Measurements from ENCODE around the gene UCKL1.

The UCKL1 gene

GRCh38 chr20:63924241-63924640, 32.0 kb downstream of the UCKL1 start:
- no peaks in the 10 kb centered on the region for H3K36me3 ChIP-seq (ENCODE audit: low read length)
- no peak overlapping the region for H3K9ac ChIP-seq (ENCODE audit: low read length)
- H3K9me2 ChIP-seq (replicated peaks; ENCODE audit: insufficient read depth, low read length), result no peaks in the 10 kb centered on the region
- H2AFZ ChIP-seq (ENCODE audit: low read depth, low read length, severe bottlenecking), result no peak overlapping the region
- H3K79me2 ChIP-seq (ENCODE audit: insufficient read depth, low read length), result peaks cover 37% of the 10 kb centered on the region; the same call in 1 of the 2 replicates
- no peaks in the 10 kb centered on the region for H3K9me3 ChIP-seq (ENCODE audit: insufficient read depth, low read length)
- H3K4me3 ChIP-seq (ENCODE audit: insufficient read depth, low read length, poor library complexity, severe bottlenecking), result no peak overlapping the region
- no peaks in the 10 kb centered on the region for H3F3A ChIP-seq (ENCODE audit: insufficient read depth)
- H3K27ac ChIP-seq (ENCODE audit: low read depth, low read length), result no peak overlapping the region
- H3K27me3 ChIP-seq (ENCODE audit: low read length), result no peaks in the 10 kb centered on the region
- H3K4me2 ChIP-seq (ENCODE audit: low read depth, low read length, poor library complexity, severe bottlenecking), result no peak overlapping the region
- no peaks in the 10 kb centered on the region for H4K20me1 ChIP-seq (ENCODE audit: low read depth, low read length)
- TF ChIP-seq EZH2phosphoT487 (conservative IDR thresholded peaks at IDR 0.05; ENCODE audit: low read length) (no peak), CTCF (IDR thresholded peaks at IDR 0.05; ENCODE audit: insufficient read depth, low read length, poor library complexity, severe bottlenecking) (no peak)

DNA sequence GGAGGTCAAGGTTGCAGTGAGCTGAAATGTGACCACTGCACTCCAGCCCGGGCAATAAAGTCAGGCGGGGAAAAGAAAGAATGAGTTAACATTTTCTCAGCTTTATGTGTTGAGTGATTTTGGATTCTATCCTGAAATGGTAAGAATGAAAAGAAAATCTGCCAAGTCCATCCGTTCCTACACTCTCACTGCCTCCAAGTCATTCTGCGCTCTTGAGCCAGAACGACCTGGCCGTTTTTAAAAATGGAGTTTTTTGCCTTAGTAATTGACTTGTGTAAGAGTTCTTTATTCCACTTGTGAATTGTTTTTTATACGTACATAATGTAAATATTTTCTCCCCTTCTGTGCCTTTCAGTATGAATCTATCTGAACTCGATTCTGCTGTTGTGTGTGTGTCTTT, 32.6 kb downstream of the UCKL1 start:
- Histone ChIP-seq H3K9me2 (replicated peaks; ENCODE audit: insufficient read depth, low read length) (no peaks in the 10 kb centered on the region), H3K27ac (ENCODE audit: low read depth, low read length) (no peak overlapping the region), H3K4me3 (ENCODE audit: insufficient read depth, low read length, poor library complexity, severe bottlenecking) (no peak overlapping the region), H2AFZ (ENCODE audit: low read depth, low read length, severe bottlenecking) (no peak overlapping the region), H3K4me2 (ENCODE audit: low read depth, low read length, poor library complexity, severe bottlenecking) (no peak overlapping the region), H3K9me3 (ENCODE audit: insufficient read depth, low read length) (no peaks in the 10 kb centered on the region), H3K36me3 (ENCODE audit: low read length) (no peaks in the 10 kb centered on the region), H3K27me3 (ENCODE audit: low read length) (no peaks in the 10 kb centered on the region), H3K79me2 (ENCODE audit: insufficient read depth, low read length) (peaks cover 37% of the 10 kb centered on the region; the same call in 1 of the 2 replicates), H3K9ac (ENCODE audit: low read length) (no peak overlapping the region), H4K20me1 (ENCODE audit: low read depth, low read length) (no peaks in the 10 kb centered on the region), H3F3A (ENCODE audit: insufficient read depth) (no peaks in the 10 kb centered on the region)
- TF ChIP-seq CTCF (IDR thresholded peaks at IDR 0.05; ENCODE audit: insufficient read depth, low read length, poor library complexity, severe bottlenecking), result no peak
- TF ChIP-seq EZH2phosphoT487 (conservative IDR thresholded peaks at IDR 0.05; ENCODE audit: low read length), result no peak

GRCh38 chr20:63920226-63920625, 36.0 kb downstream of the UCKL1 start:
- no peak overlapping the region for H3K4me3 ChIP-seq (ENCODE audit: insufficient read depth, low read length, poor library complexity, severe bottlenecking)
- no peaks in the 10 kb centered on the region for H3K27me3 ChIP-seq (ENCODE audit: low read length)
- H3K4me2 ChIP-seq (ENCODE audit: low read depth, low read length, poor library complexity, severe bottlenecking), result no peak overlapping the region
- no peaks in the 10 kb centered on the region for H3K9me2 ChIP-seq (replicated peaks; ENCODE audit: insufficient read depth, low read length)
- no peak for TF ChIP-seq CTCF (IDR thresholded peaks at IDR 0.05; ENCODE audit: insufficient read depth, low read length, poor library complexity, severe bottlenecking)
- no peak for TF ChIP-seq EZH2phosphoT487 (conservative IDR thresholded peaks at IDR 0.05; ENCODE audit: low read length)
- 0 out of 2 replicates have a peak, but pooled peaks cover 5% of the 10 kb centered on the region for H3K9me3 ChIP-seq (ENCODE audit: insufficient read depth, low read length)
- H4K20me1 ChIP-seq (ENCODE audit: low read depth, low read length), result no peaks in the 10 kb centered on the region; the same call in 1 of the 2 replicates
- no peaks in the 10 kb centered on the region for H3K36me3 ChIP-seq (ENCODE audit: low read length)
- no peak overlapping the region for H3K9ac ChIP-seq (ENCODE audit: low read length)
- H3F3A ChIP-seq (ENCODE audit: insufficient read depth), result 0 out of 2 replicates have a peak, but pooled peaks cover 4% of the 10 kb centered on the region
- H2AFZ ChIP-seq (ENCODE audit: low read depth, low read length, severe bottlenecking), result no peak overlapping the region
- H3K27ac ChIP-seq (ENCODE audit: low read depth, low read length), result no peak overlapping the region
- H3K79me2 ChIP-seq (ENCODE audit: insufficient read depth, low read length), result peaks cover 53% of the 10 kb centered on the region
